CD4-positive, alpha-beta T cell (primary cell): ENCODE data around the gene CCBE1. TPM values are rescaled to one million over a fixed set of nuclear protein-coding genes. Genes with fewer than 3 reads are reported as not detected.

Source experiments
- ATAC-seq: fragments of 200-7000 bp; cut with Tn5 transposase; one replicate; pipeline ENCODE4 v1.10.0; 2022; ENCODE audit warnings: mild to moderate bottlenecking; ENCODE audit not compliant: poor library complexity
- CTCF ChIA-PET: fragments of 350-600 bp; sonication (Branson Sonifier 250); formaldehyde crosslinking; loops from one replicate; lab custom pipeline; 2021; ENCODE audit warnings: antibody characterized with exemption, inconsistent platforms; lab: Charles Lee
- POLR2A ChIA-PET: fragments of 350-600 bp; sonication (Branson Sonifier 250); formaldehyde crosslinking; loops from one replicate; lab custom pipeline; 2021; ENCODE audit warnings: antibody characterized with exemption, inconsistent platforms; lab: Charles Lee
- DNase-seq, 14 experiments: peaks; one replicate each; pipeline ENCODE4 v3.0.0-alpha.2; 2013 to 2020; ENCODE audit warnings: mixed read lengths in 2 of 14
- H3K27ac ChIP-seq, 2 donors: one replicate each; pipeline versions ENCODE4 v1.5.1 to v1.7.0; 2013; ENCODE audit warnings: low read length in 2 of 2, low read depth in 1 of 2, mild to moderate bottlenecking in 1 of 2
- H3K27me3 ChIP-seq, 2 experiments: 1 replicate in 1 of 2; 2 replicates in 1 of 2; pipeline versions ENCODE4 v1.6.1 to v1.7.0; 2013; ENCODE audit warnings: low read length in 2 of 2, control low read depth in 1 of 2, mild to moderate bottlenecking in 1 of 2, moderate library complexity in 1 of 2; ENCODE audit not compliant: insufficient read depth in 2 of 2, control insufficient read depth in 1 of 2
- H3K36me3 ChIP-seq: one replicate; pipeline ENCODE4 v1.6.1; 2013; ENCODE audit warnings: low read length, control low read depth; ENCODE audit not compliant: insufficient read depth
- H3K4me1 ChIP-seq: one replicate; pipeline ENCODE4 v1.6.1; 2013; ENCODE audit warnings: low read length, control low read depth; ENCODE audit not compliant: insufficient read depth
- H3K4me3 ChIP-seq: one replicate; pipeline ENCODE4 v1.5.1; 2013; ENCODE audit warnings: mild to moderate bottlenecking, low read length, moderate library complexity
- H3K9me3 ChIP-seq, 2 experiments: 1 replicate in 1 of 2; 2 replicates in 1 of 2; pipeline versions ENCODE4 v1.6.1 to v1.7.0; 2013; ENCODE audit warnings: low read length in 2 of 2, mild to moderate bottlenecking in 2 of 2, control low read depth in 1 of 2, moderate library complexity in 1 of 2; ENCODE audit not compliant: control insufficient read depth in 1 of 2, insufficient read depth in 1 of 2
- H3K27ac Mint-ChIP-seq: one replicate; pipeline ENCODE4 v1.8.0; 2020; ENCODE audit warnings: mixed read lengths
- H3K27me3 Mint-ChIP-seq: one replicate; pipeline ENCODE4 v1.8.0; 2021; ENCODE audit warnings: mixed read lengths
- H3K36me3 Mint-ChIP-seq: one replicate; pipeline ENCODE4 v1.8.0; 2021; ENCODE audit warnings: low read depth, mixed read lengths
- H3K4me1 Mint-ChIP-seq: one replicate; pipeline ENCODE4 v1.8.0; 2021; ENCODE audit warnings: low read depth, mixed read lengths
- H3K4me3 Mint-ChIP-seq: one replicate; pipeline ENCODE4 v1.8.0; 2020; ENCODE audit warnings: mild to moderate bottlenecking, mixed read lengths
- H3K9me3 Mint-ChIP-seq: one replicate; pipeline ENCODE4 v1.8.0; 2020; ENCODE audit warnings: mixed read lengths
- intact Hi-C, 2 experiments: fragments of 100-400 bp; cut with DNase I in 1 of 2; cut with micrococcal nuclease in 1 of 2; formaldehyde crosslinking; loops; one replicate each; pipeline versions ENCODE4 v1.15.1 to v1.9.0; 2023 to 2025; cut with DNase I, micrococcal nuclease
- total RNA-seq, 174 experiments: library from RNA in 2 of 174; stranded (reverse) in 2 of 174; gene quantifications; one replicate each; pipeline ENCODE4 v1.2.3 and lab custom pipeline; 2021 to 2026
- TF ChIP-seq, protein P1 (sequence below): fragments of 200-600 bp; IDR thresholded peaks from one replicate; pipeline ENCODE4 v1.8.0; 2022; ENCODE audit warnings: antibody characterized with exemption, mild to moderate bottlenecking

Gene CCBE1
- total RNA-seq, 2 experiments from 2014 or later = not detected

DNA sequence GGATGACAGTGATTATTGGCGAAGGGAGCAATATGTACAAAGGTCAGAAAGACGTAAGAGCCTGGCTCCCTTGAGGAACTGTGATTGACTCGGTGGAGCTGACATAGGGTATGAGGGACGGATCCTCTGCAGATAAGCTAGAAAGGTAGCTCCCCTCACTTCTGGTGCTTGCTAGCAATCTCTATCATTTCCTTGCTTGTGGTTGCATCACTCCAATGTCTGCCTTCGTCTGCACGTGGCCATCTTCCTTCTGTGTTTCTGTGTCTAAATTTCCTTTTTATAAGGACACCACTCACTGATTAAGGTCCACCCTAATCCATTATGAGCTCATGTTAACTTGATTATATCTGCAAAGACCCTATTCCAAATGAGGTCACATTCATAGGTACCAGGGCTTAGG is 315.3 kb downstream of the CCBE1 start:
- Histone ChIP-seq H3K27ac (no peak overlapping the region), H3K9me3 (no peaks in the 10 kb centered on the region), H3K4me1 (no peaks in the 10 kb centered on the region), H3K27me3 (peaks cover 0 to 4% of the 10 kb centered on the region in 2 experiments), H3K36me3 (no peaks in the 10 kb centered on the region), H3K4me3 (no peak overlapping the region)
- Mint-ChIP-seq H3K4me3 (no peak overlapping the region), H3K27ac (no peak overlapping the region), H3K4me1 (no peaks in the 10 kb centered on the region), H3K27me3 (peaks cover 35% of the 10 kb centered on the region), H3K36me3 (no peaks in the 10 kb centered on the region), H3K9me3 (no peaks in the 10 kb centered on the region)
- TF ChIP-seq, protein P1, sequence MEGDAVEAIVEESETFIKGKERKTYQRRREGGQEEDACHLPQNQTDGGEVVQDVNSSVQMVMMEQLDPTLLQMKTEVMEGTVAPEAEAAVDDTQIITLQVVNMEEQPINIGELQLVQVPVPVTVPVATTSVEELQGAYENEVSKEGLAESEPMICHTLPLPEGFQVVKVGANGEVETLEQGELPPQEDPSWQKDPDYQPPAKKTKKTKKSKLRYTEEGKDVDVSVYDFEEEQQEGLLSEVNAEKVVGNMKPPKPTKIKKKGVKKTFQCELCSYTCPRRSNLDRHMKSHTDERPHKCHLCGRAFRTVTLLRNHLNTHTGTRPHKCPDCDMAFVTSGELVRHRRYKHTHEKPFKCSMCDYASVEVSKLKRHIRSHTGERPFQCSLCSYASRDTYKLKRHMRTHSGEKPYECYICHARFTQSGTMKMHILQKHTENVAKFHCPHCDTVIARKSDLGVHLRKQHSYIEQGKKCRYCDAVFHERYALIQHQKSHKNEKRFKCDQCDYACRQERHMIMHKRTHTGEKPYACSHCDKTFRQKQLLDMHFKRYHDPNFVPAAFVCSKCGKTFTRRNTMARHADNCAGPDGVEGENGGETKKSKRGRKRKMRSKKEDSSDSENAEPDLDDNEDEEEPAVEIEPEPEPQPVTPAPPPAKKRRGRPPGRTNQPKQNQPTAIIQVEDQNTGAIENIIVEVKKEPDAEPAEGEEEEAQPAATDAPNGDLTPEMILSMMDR = no peak
- DNase-seq = no peak
- CTCF ChIA-PET = interaction anchor here (1.2 kb wide), 1 partner anchor 21 kb away, joined by 3 read pairs; no protein-coding TSS in a partner anchor
- POLR2A ChIA-PET = no interaction called here
- no peak for ATAC-seq
- intact Hi-C loops = loop anchor here in 1 of 2 experiments (5.0 kb wide), 1 partner anchor 70 kb away; no protein-coding TSS in a partner anchor

Other genes with a start within 250 kb of the CCBE1 start
- gene PMAIP1, start 202.6 kb upstream of the CCBE1 start, total RNA-seq = 100 to 1,000 TPM; 100 to 101 TPM